ENCODE data around the gene SIAH3.

The SIAH3 gene

GRCh38 chr13:45825387-45825650 is 26.2 kb downstream of the SIAH3 start:
- Histone ChIP-seq H3K27ac (ENCODE audit: low read length) (no peak overlapping the region), H3K4me3 (ENCODE audit: low read length) (no peak overlapping the region), H3K36me3 (ENCODE audit: control insufficient read depth, insufficient read depth, low read length) (no peaks in the 10 kb centered on the region), H3K27me3 (ENCODE audit: control insufficient read depth, insufficient read depth, low read length) (no peaks in the 10 kb centered on the region), H3K9me3 (ENCODE audit: control insufficient read depth, insufficient read depth, low read length) (no peaks in the 10 kb centered on the region), H3K4me1 (ENCODE audit: control insufficient read depth, insufficient read depth, low read length) (peaks cover 1% of the 10 kb centered on the region; the same call in 1 of the 2 replicates)
- WGBS (ENCODE audit: insufficient coverage, insufficient read length): no CpG with 5 or more reads among the region's 4 CpGs
- DNase-seq (ENCODE audit: low read depth, low spot score): no peak

- no peak overlapping the region for H3K27ac ChIP-seq (ENCODE audit: low read length)
- H3K36me3 ChIP-seq (ENCODE audit: control insufficient read depth, insufficient read depth, low read length): no peaks in the 10 kb centered on the region
- H3K4me1 ChIP-seq (ENCODE audit: control insufficient read depth, insufficient read depth, low read length): peaks cover 1% of the 10 kb centered on the region; the same call in 1 of the 2 replicates
- DNase-seq (ENCODE audit: low read depth, low spot score): no peak
- no peak overlapping the region for H3K4me3 ChIP-seq (ENCODE audit: low read length)
- no peaks in the 10 kb centered on the region for H3K9me3 ChIP-seq (ENCODE audit: control insufficient read depth, insufficient read depth, low read length)
- H3K27me3 ChIP-seq (ENCODE audit: control insufficient read depth, insufficient read depth, low read length): no peaks in the 10 kb centered on the region
Measured at GRCh38 chr13:45823583-45823982, 28.0 kb downstream of the SIAH3 start.

- no peak for DNase-seq (ENCODE audit: low read depth, low spot score)
- H3K9me3 ChIP-seq (ENCODE audit: control insufficient read depth, insufficient read depth, low read length): no peaks in the 10 kb centered on the region
- no CpG with 5 or more reads among the region's 6 CpGs for WGBS (ENCODE audit: insufficient coverage, insufficient read length)
- H3K4me3 ChIP-seq (ENCODE audit: low read length): no peak overlapping the region
- H3K36me3 ChIP-seq (ENCODE audit: control insufficient read depth, insufficient read depth, low read length): no peaks in the 10 kb centered on the region
- no peak overlapping the region for H3K27ac ChIP-seq (ENCODE audit: low read length)
- H3K4me1 ChIP-seq (ENCODE audit: control insufficient read depth, insufficient read depth, low read length): no peaks in the 10 kb centered on the region
- H3K27me3 ChIP-seq (ENCODE audit: control insufficient read depth, insufficient read depth, low read length): no peaks in the 10 kb centered on the region
Measured at GRCh38 chr13:45821811-45822210, 29.7 kb downstream of the SIAH3 start.

GRCh38 chr13:45820106-45820838 is 31.3 kb downstream of the SIAH3 start:
- no peak overlapping the region for H3K27ac ChIP-seq (ENCODE audit: low read length)
- no peaks in the 10 kb centered on the region for H3K9me3 ChIP-seq (ENCODE audit: control insufficient read depth, insufficient read depth, low read length)
- H3K4me1 ChIP-seq (ENCODE audit: control insufficient read depth, insufficient read depth, low read length): no peaks in the 10 kb centered on the region
- WGBS (ENCODE audit: insufficient coverage, insufficient read length): no CpG with 5 or more reads among the region's 18 CpGs
- H3K27me3 ChIP-seq (ENCODE audit: control insufficient read depth, insufficient read depth, low read length): no peaks in the 10 kb centered on the region
- H3K4me3 ChIP-seq (ENCODE audit: low read length): no peak overlapping the region
- H3K36me3 ChIP-seq (ENCODE audit: control insufficient read depth, insufficient read depth, low read length): no peaks in the 10 kb centered on the region
- DNase-seq (ENCODE audit: low read depth, low spot score): no peak

GRCh38 chr13:45817833-45818232 is 33.7 kb downstream of the SIAH3 start:
- Histone ChIP-seq H3K36me3 (ENCODE audit: control insufficient read depth, insufficient read depth, low read length) (no peaks in the 10 kb centered on the region), H3K4me1 (ENCODE audit: control insufficient read depth, insufficient read depth, low read length) (no peaks in the 10 kb centered on the region), H3K9me3 (ENCODE audit: control insufficient read depth, insufficient read depth, low read length) (no peaks in the 10 kb centered on the region), H3K27ac (ENCODE audit: low read length) (no peak overlapping the region), H3K27me3 (ENCODE audit: control insufficient read depth, insufficient read depth, low read length) (no peaks in the 10 kb centered on the region), H3K4me3 (ENCODE audit: low read length) (no peak overlapping the region)
- no peak for DNase-seq (ENCODE audit: low read depth, low spot score)
- no CpG with 5 or more reads among the region's 2 CpGs for WGBS (ENCODE audit: insufficient coverage, insufficient read length)

- H3K9me3 ChIP-seq (ENCODE audit: control insufficient read depth, insufficient read depth, low read length): no peaks in the 10 kb centered on the region
- no peak for DNase-seq (ENCODE audit: low read depth, low spot score)
- H3K27ac ChIP-seq (ENCODE audit: low read length): no peak overlapping the region
- no peak overlapping the region for H3K4me3 ChIP-seq (ENCODE audit: low read length)
- H3K36me3 ChIP-seq (ENCODE audit: control insufficient read depth, insufficient read depth, low read length): no peaks in the 10 kb centered on the region
- no peaks in the 10 kb centered on the region for H3K4me1 ChIP-seq (ENCODE audit: control insufficient read depth, insufficient read depth, low read length)
- no peaks in the 10 kb centered on the region for H3K27me3 ChIP-seq (ENCODE audit: control insufficient read depth, insufficient read depth, low read length)
- no CpG with 5 or more reads among the region's 6 CpGs for WGBS (ENCODE audit: insufficient coverage, insufficient read length)
Measured at GRCh38 chr13:45816427-45816826, 35.1 kb downstream of the SIAH3 start.

- Histone ChIP-seq H3K36me3 (ENCODE audit: control insufficient read depth, insufficient read depth, low read length) (no peaks in the 10 kb centered on the region), H3K4me1 (ENCODE audit: control insufficient read depth, insufficient read depth, low read length) (no peaks in the 10 kb centered on the region), H3K9me3 (ENCODE audit: control insufficient read depth, insufficient read depth, low read length) (no peaks in the 10 kb centered on the region), H3K27ac (ENCODE audit: low read length) (no peak overlapping the region), H3K4me3 (ENCODE audit: low read length) (no peak overlapping the region), H3K27me3 (ENCODE audit: control insufficient read depth, insufficient read depth, low read length) (no peaks in the 10 kb centered on the region)
- DNase-seq (ENCODE audit: low read depth, low spot score): no peak
- no CpG with 5 or more reads among the region's 6 CpGs for WGBS (ENCODE audit: insufficient coverage, insufficient read length)
Measured at GRCh38 chr13:45812695-45813372, 38.7 kb downstream of the SIAH3 start.

- no peaks in the 10 kb centered on the region for H3K36me3 ChIP-seq (ENCODE audit: control insufficient read depth, insufficient read depth, low read length)
- no peak for DNase-seq (ENCODE audit: low read depth, low spot score)
- no peak overlapping the region for H3K4me3 ChIP-seq (ENCODE audit: low read length)
- no CpG with 5 or more reads among the region's 6 CpGs for WGBS (ENCODE audit: insufficient coverage, insufficient read length)
- H3K27ac ChIP-seq (ENCODE audit: low read length): no peak overlapping the region
- no peaks in the 10 kb centered on the region for H3K9me3 ChIP-seq (ENCODE audit: control insufficient read depth, insufficient read depth, low read length)
- H3K4me1 ChIP-seq (ENCODE audit: control insufficient read depth, insufficient read depth, low read length): no peaks in the 10 kb centered on the region
- no peaks in the 10 kb centered on the region for H3K27me3 ChIP-seq (ENCODE audit: control insufficient read depth, insufficient read depth, low read length)
Measured at GRCh38 chr13:45811891-45812694, 39.5 kb downstream of the SIAH3 start.

- no CpG with 5 or more reads among the region's 7 CpGs for WGBS (ENCODE audit: insufficient coverage, insufficient read length)
- no peak for DNase-seq (ENCODE audit: low read depth, low spot score)
- no peaks in the 10 kb centered on the region for H3K9me3 ChIP-seq (ENCODE audit: control insufficient read depth, insufficient read depth, low read length)
- no peaks in the 10 kb centered on the region for H3K36me3 ChIP-seq (ENCODE audit: control insufficient read depth, insufficient read depth, low read length)
- H3K4me1 ChIP-seq (ENCODE audit: control insufficient read depth, insufficient read depth, low read length): no peaks in the 10 kb centered on the region
- H3K27ac ChIP-seq (ENCODE audit: low read length): no peak overlapping the region
- no peaks in the 10 kb centered on the region for H3K27me3 ChIP-seq (ENCODE audit: control insufficient read depth, insufficient read depth, low read length)
- H3K4me3 ChIP-seq (ENCODE audit: low read length): no peak overlapping the region
Measured at GRCh38 chr13:45809801-45810394, 41.7 kb downstream of the SIAH3 start.

GRCh38 chr13:45808925-45809324 is 42.6 kb downstream of the SIAH3 start:
- Histone ChIP-seq H3K4me3 (ENCODE audit: low read length) (no peak overlapping the region), H3K36me3 (ENCODE audit: control insufficient read depth, insufficient read depth, low read length) (no peaks in the 10 kb centered on the region), H3K27ac (ENCODE audit: low read length) (no peak overlapping the region), H3K4me1 (ENCODE audit: control insufficient read depth, insufficient read depth, low read length) (no peaks in the 10 kb centered on the region), H3K9me3 (ENCODE audit: control insufficient read depth, insufficient read depth, low read length) (no peaks in the 10 kb centered on the region), H3K27me3 (ENCODE audit: control insufficient read depth, insufficient read depth, low read length) (no peaks in the 10 kb centered on the region)
- no peak for DNase-seq (ENCODE audit: low read depth, low spot score)
- WGBS (ENCODE audit: insufficient coverage, insufficient read length): no CpG with 5 or more reads among the region's 6 CpGs
